ENCODE measurements around the gene CLCF1. TPM values are rescaled to one million over a fixed set of nuclear protein-coding genes. Genes with fewer than 3 reads are reported as not detected.
A peak's percentile ranks its signal among the peaks of the same experiment; 100 is the strongest.

The CLCF1 gene
- total and polyA plus RNA-seq, 7 donors = 0.92 to 49.8 (median 4.3) TPM

- intact Hi-C loops (cut with DNase I) = loop anchor here (2.0 kb wide), 1 partner anchor 157 kb away; no protein-coding TSS in a partner anchor
- peaks cover 3 to 39% (median 37%) of the 10 kb centered on the region in 4 donors for H3K4me1 ChIP-seq
- peak overlapping the region in 1 of 4 donors; percentile 20 for H3K27ac ChIP-seq
- TF ChIP-seq POLR2AphosphoS5 (IDR thresholded peaks at IDR 0.05) (no peak), POLR2A (IDR thresholded peaks at IDR 0.05) (no peak), CTCF (IDR thresholded peaks at IDR 0.05) (no peak), EP300 (IDR thresholded peaks at IDR 0.05) (no peak)
- WGBS, 2 donors = 83 to 85% methylated on average over 4 of the region's 4 CpGs
- H3K9me3 ChIP-seq = no peaks in the 10 kb centered on the region
- H3K27me3 ChIP-seq = no peaks in the 10 kb centered on the region
- no peaks in the 10 kb centered on the region for H3K36me3 ChIP-seq
- DNase-seq = no peak
- H3K4me3 ChIP-seq = no peak overlapping the region
Measured at GRCh38 chr11:67349928-67350465, 23.4 kb downstream of the CLCF1 start.

GRCh38 chr11:67349457-67349856 is 23.9 kb downstream of the CLCF1 start:
- intact Hi-C loops (cut with DNase I) = no loop called here

GRCh38 chr11:67349036-67349435 is 24.4 kb downstream of the CLCF1 start:
- H3K27ac ChIP-seq = peak overlapping the region in 1 of 4 donors; percentile 20
- no peaks in the 10 kb centered on the region for H3K36me3 ChIP-seq
- H3K4me3 ChIP-seq = no peak overlapping the region
- intact Hi-C loops (cut with DNase I) = no loop called here
- H3K4me1 ChIP-seq = peaks cover 3 to 29% (median 28%) of the 10 kb centered on the region in 4 donors
- no peaks in the 10 kb centered on the region for H3K9me3 ChIP-seq
- no peaks in the 10 kb centered on the region for H3K27me3 ChIP-seq
- no peak for DNase-seq
- 69 to 79% methylated on average over 5 of the region's 5 CpGs for WGBS, 2 donors
- TF ChIP-seq EP300 (IDR thresholded peaks at IDR 0.05) (no peak), CTCF (IDR thresholded peaks at IDR 0.05) (no peak), POLR2AphosphoS5 (IDR thresholded peaks at IDR 0.05) (no peak), POLR2A (IDR thresholded peaks at IDR 0.05) (no peak)

More at GRCh38 chr11:67349457-67349856, 23.9 kb downstream of the CLCF1 start:
- WGBS, 2 donors = 92 to 94% methylated on average over 2 of the region's 2 CpGs
- Histone ChIP-seq H3K9me3 (no peaks in the 10 kb centered on the region), H3K36me3 (no peaks in the 10 kb centered on the region), H3K27ac (peak overlapping the region in 1 of 4 donors; percentile 20), H3K4me1 (peaks cover 3 to 33% (median 32%) of the 10 kb centered on the region in 4 donors), H3K27me3 (no peaks in the 10 kb centered on the region), H3K4me3 (no peak overlapping the region)
- DNase-seq = no peak
- no peak for TF ChIP-seq POLR2A (IDR thresholded peaks at IDR 0.05)
- no peak for TF ChIP-seq EP300 (IDR thresholded peaks at IDR 0.05)
- no peak for TF ChIP-seq POLR2AphosphoS5 (IDR thresholded peaks at IDR 0.05)
- no peak for TF ChIP-seq CTCF (IDR thresholded peaks at IDR 0.05)

- no peaks in the 10 kb centered on the region for H3K36me3 ChIP-seq
- H3K4me1 ChIP-seq = peaks cover 3 to 25% (median 24%) of the 10 kb centered on the region in 4 donors
- H3K4me3 ChIP-seq = no peak overlapping the region
- H3K27me3 ChIP-seq = no peaks in the 10 kb centered on the region
- no peak for DNase-seq
- no peak overlapping the region for H3K27ac ChIP-seq
- no peak for TF ChIP-seq EP300 (IDR thresholded peaks at IDR 0.05)
- TF ChIP-seq CTCF (IDR thresholded peaks at IDR 0.05) = no peak
- intact Hi-C loops (cut with DNase I) = no loop called here
- no peaks in the 10 kb centered on the region for H3K9me3 ChIP-seq
- WGBS, 2 donors = 65 to 73% methylated on average over 11 of the region's 11 CpGs
Measured at GRCh38 chr11:67347964-67348749, 25.2 kb downstream of the CLCF1 start.
